ENCODE data around the gene IGSF21. TPM values are rescaled to one million over a fixed set of nuclear protein-coding genes. Genes with fewer than 3 reads are reported as not detected.

Gene IGSF21
- total and polyA plus RNA-seq, 4 donors, result 0.31 to 1.5 (median 0.88) TPM

- Histone ChIP-seq H3K9me3 (ENCODE audit: control insufficient read depth in 4 of 4, low read length in 3 of 4) (no peaks in the 10 kb centered on the region), H3K9ac (ENCODE audit: low read depth in 1 of 2, low read length in 2 of 2) (no peak overlapping the region), H3K4me1 (ENCODE audit: control insufficient read depth in 4 of 4, insufficient read depth in 4 of 4, low read length in 3 of 4) (no peaks in the 10 kb centered on the region), H3K4me3 (ENCODE audit: low read depth in 1 of 3, low read length in 3 of 3) (no peak overlapping the region), H3K27ac (ENCODE audit: low read depth in 1 of 2, low read length in 2 of 2) (no peak overlapping the region), H3K27me3 (ENCODE audit: control insufficient read depth in 4 of 4, insufficient read depth in 4 of 4, low read length in 3 of 4) (peaks cover 0 to 3% (median 0%) of the 10 kb centered on the region in 4 donors), H3K36me3 (ENCODE audit: control insufficient read depth in 4 of 4, insufficient read depth in 3 of 4, low read depth in 1 of 4, low read length in 3 of 4) (no peaks in the 10 kb centered on the region)
- TF ChIP-seq HNF4A (conservative IDR thresholded peaks at IDR 0.05) (no peak), GABPA (IDR thresholded peaks at IDR 0.05 in 1 of 2, conservative IDR thresholded peaks at IDR 0.05 in 1 of 2) (no peak)
- no peak for DNase-seq (ENCODE audit: low spot score)
- WGBS, result 77% methylated on average over 7 of the region's 7 CpGs
Observed at GRCh38 chr1:18179009-18179408, 71.4 kb downstream of the IGSF21 start.

GRCh38 chr1:18182398-18183160 lies 75.0 kb downstream of the IGSF21 start:
- WGBS, result 55% methylated on average over 13 of the region's 13 CpGs
- DNase-seq (ENCODE audit: low spot score), result no peak
- H3K36me3 ChIP-seq (ENCODE audit: control insufficient read depth in 4 of 4, insufficient read depth in 3 of 4, low read depth in 1 of 4, low read length in 3 of 4), result no peaks in the 10 kb centered on the region
- no peaks in the 10 kb centered on the region for H3K9me3 ChIP-seq (ENCODE audit: control insufficient read depth in 4 of 4, low read length in 3 of 4)
- peaks cover 0 to 8% (median 2%) of the 10 kb centered on the region in 4 donors for H3K27me3 ChIP-seq (ENCODE audit: control insufficient read depth in 4 of 4, insufficient read depth in 4 of 4, low read length in 3 of 4)
- H3K4me3 ChIP-seq (ENCODE audit: low read depth in 1 of 3, low read length in 3 of 3), result no peak overlapping the region
- no peak for TF ChIP-seq GABPA (IDR thresholded peaks at IDR 0.05 in 1 of 2, conservative IDR thresholded peaks at IDR 0.05 in 1 of 2)
- TF ChIP-seq, protein P1, sequence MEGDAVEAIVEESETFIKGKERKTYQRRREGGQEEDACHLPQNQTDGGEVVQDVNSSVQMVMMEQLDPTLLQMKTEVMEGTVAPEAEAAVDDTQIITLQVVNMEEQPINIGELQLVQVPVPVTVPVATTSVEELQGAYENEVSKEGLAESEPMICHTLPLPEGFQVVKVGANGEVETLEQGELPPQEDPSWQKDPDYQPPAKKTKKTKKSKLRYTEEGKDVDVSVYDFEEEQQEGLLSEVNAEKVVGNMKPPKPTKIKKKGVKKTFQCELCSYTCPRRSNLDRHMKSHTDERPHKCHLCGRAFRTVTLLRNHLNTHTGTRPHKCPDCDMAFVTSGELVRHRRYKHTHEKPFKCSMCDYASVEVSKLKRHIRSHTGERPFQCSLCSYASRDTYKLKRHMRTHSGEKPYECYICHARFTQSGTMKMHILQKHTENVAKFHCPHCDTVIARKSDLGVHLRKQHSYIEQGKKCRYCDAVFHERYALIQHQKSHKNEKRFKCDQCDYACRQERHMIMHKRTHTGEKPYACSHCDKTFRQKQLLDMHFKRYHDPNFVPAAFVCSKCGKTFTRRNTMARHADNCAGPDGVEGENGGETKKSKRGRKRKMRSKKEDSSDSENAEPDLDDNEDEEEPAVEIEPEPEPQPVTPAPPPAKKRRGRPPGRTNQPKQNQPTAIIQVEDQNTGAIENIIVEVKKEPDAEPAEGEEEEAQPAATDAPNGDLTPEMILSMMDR (IDR thresholded peaks at IDR 0.05; ENCODE audit: low read depth, low read length, missing input control), result no peak
- no peak for TF ChIP-seq EGR1 (IDR thresholded peaks at IDR 0.05; ENCODE audit: low read depth in 2 of 2)
- TF ChIP-seq SP1 (IDR thresholded peaks at IDR 0.05), result no peak
- no peak for TF ChIP-seq RXRA (IDR thresholded peaks at IDR 0.05)
- no peak for TF ChIP-seq TAF1 (conservative IDR thresholded peaks at IDR 0.05)
- TF ChIP-seq, protein P2, sequence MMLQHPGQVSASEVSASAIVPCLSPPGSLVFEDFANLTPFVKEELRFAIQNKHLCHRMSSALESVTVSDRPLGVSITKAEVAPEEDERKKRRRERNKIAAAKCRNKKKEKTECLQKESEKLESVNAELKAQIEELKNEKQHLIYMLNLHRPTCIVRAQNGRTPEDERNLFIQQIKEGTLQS (IDR thresholded peaks at IDR 0.05), result no peak
- TF ChIP-seq HNF4A (conservative IDR thresholded peaks at IDR 0.05), result no peak
- H3K27ac ChIP-seq (ENCODE audit: low read depth in 1 of 2, low read length in 2 of 2), result no peak overlapping the region
- H3K9ac ChIP-seq (ENCODE audit: low read depth in 1 of 2, low read length in 2 of 2), result no peak overlapping the region
- H3K4me1 ChIP-seq (ENCODE audit: control insufficient read depth in 4 of 4, insufficient read depth in 4 of 4, low read length in 3 of 4), result no peaks in the 10 kb centered on the region

DNA sequence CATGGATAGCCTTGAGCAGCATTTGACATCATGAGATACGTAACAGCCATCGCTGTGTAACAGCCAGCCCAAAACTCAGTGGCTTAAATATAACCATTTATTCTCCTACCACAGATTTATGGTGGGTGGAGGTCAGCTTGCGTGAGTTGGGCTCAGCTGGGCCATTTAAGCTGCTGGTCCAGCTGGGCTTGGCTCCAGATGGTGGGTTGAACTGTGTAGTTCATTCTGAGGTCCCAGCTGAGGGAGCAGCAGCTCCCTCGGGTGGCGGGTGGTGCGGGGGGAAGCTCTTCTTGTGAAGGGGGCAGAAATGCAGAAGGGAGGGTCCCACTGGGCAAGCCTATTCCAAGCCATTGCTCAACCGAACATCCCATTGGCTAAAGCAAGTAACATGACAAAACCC lies 75.9 kb downstream of the IGSF21 start:
- DNase-seq (ENCODE audit: low spot score), result no peak
- H3K27me3 ChIP-seq (ENCODE audit: control insufficient read depth in 4 of 4, insufficient read depth in 4 of 4, low read length in 3 of 4), result peaks cover 0 to 8% (median 2%) of the 10 kb centered on the region in 4 donors
- no peak for TF ChIP-seq RXRA (IDR thresholded peaks at IDR 0.05)
- TF ChIP-seq NR2F2 (IDR thresholded peaks at IDR 0.05), result no peak
- no peak for TF ChIP-seq HNF4G (IDR thresholded peaks at IDR 0.05)
- no peak for TF ChIP-seq FOXA1 (IDR thresholded peaks at IDR 0.05)
- TF ChIP-seq, protein P2 (IDR thresholded peaks at IDR 0.05), result no peak
- TF ChIP-seq TAF1 (conservative IDR thresholded peaks at IDR 0.05), result no peak
- TF ChIP-seq YY1 (IDR thresholded peaks at IDR 0.05), result no peak
- TF ChIP-seq, protein P3, sequence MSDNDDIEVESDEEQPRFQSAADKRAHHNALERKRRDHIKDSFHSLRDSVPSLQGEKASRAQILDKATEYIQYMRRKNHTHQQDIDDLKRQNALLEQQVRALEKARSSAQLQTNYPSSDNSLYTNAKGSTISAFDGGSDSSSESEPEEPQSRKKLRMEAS (IDR thresholded peaks at IDR 0.05), result no peak
- no peak for TF ChIP-seq HNF4A (conservative IDR thresholded peaks at IDR 0.05)
- TF ChIP-seq JUND (IDR thresholded peaks at IDR 0.05), result no peak
- TF ChIP-seq, protein P4, sequence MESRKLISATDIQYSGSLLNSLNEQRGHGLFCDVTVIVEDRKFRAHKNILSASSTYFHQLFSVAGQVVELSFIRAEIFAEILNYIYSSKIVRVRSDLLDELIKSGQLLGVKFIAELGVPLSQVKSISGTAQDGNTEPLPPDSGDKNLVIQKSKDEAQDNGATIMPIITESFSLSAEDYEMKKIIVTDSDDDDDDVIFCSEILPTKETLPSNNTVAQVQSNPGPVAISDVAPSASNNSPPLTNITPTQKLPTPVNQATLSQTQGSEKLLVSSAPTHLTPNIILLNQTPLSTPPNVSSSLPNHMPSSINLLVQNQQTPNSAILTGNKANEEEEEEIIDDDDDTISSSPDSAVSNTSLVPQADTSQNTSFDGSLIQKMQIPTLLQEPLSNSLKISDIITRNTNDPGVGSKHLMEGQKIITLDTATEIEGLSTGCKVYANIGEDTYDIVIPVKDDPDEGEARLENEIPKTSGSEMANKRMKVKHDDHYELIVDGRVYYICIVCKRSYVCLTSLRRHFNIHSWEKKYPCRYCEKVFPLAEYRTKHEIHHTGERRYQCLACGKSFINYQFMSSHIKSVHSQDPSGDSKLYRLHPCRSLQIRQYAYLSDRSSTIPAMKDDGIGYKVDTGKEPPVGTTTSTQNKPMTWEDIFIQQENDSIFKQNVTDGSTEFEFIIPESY (IDR thresholded peaks at IDR 0.05), result no peak
- TF ChIP-seq FOXA2 (IDR thresholded peaks at IDR 0.05), result no peak
- TF ChIP-seq RAD21 (IDR thresholded peaks at IDR 0.05), result no peak
- TF ChIP-seq EGR1 (IDR thresholded peaks at IDR 0.05; ENCODE audit: low read depth in 2 of 2), result no peak
- TF ChIP-seq, protein P1 (IDR thresholded peaks at IDR 0.05; ENCODE audit: low read depth, low read length, missing input control), result no peak

More for the DNA sequence above, 75.9 kb downstream of the IGSF21 start:
- Histone ChIP-seq H3K36me3 (ENCODE audit: control insufficient read depth in 4 of 4, insufficient read depth in 3 of 4, low read depth in 1 of 4, low read length in 3 of 4) (no peaks in the 10 kb centered on the region), H3K9ac (ENCODE audit: low read depth in 1 of 2, low read length in 2 of 2) (no peak overlapping the region), H3K27ac (ENCODE audit: low read depth in 1 of 2, low read length in 2 of 2) (no peak overlapping the region), H3K4me1 (ENCODE audit: control insufficient read depth in 4 of 4, insufficient read depth in 4 of 4, low read length in 3 of 4) (no peaks in the 10 kb centered on the region), H3K4me3 (ENCODE audit: low read depth in 1 of 3, low read length in 3 of 3) (no peak overlapping the region), H3K9me3 (ENCODE audit: control insufficient read depth in 4 of 4, low read length in 3 of 4) (no peaks in the 10 kb centered on the region)
- 74% methylated on average over 7 of the region's 7 CpGs for WGBS

Measured in liver (tissue), 9 donors.